CD4-positive, alpha-beta T cell treated with Interferon gamma for 1 hour (primary cell): ENCODE measurements around the gene PFDN5.
A peak's percentile ranks its signal among the peaks of the same experiment; 100 is the strongest.
"Not testable (repeated sequence)": the region's sequence is repeated elsewhere in the genome, so short reads cannot be mapped to it uniquely, and the experiment has no call there.

Experiments
- DNase-seq: peaks from one replicate; pipeline ENCODE4 v3.0.0-alpha.2; 2020

The PFDN5 gene

GRCh38 chr12:53287741-53288216, 7.6 kb upstream of the PFDN5 start:
- DNase-seq = peak; percentile 70

- no peak for DNase-seq
Measured at GRCh38 chr12:53288322-53288721, 7.0 kb upstream of the PFDN5 start.

GRCh38 chr12:53289891-53290290, 5.5 kb upstream of the PFDN5 start:
- no peak for DNase-seq

GRCh38 chr12:53290661-53291060, 4.7 kb upstream of the PFDN5 start:
- DNase-seq = no peak

GRCh38 chr12:53292426-53292825, 2.9 kb upstream of the PFDN5 start:
- DNase-seq = no peak

GRCh38 chr12:53295891-53296219, 513 bp downstream of the PFDN5 start:
- DNase-seq = no peak

- not testable (repeated sequence) for DNase-seq
Measured at GRCh38 chr12:53297106-53297505, 1.8 kb downstream of the PFDN5 start.

GRCh38 chr12:53298164-53298563, 2.8 kb downstream of the PFDN5 start:
- no peak for DNase-seq

GRCh38 chr12:53299101-53299453, 3.7 kb downstream of the PFDN5 start:
- peak; percentile 37 for DNase-seq

GRCh38 chr12:53299454-53300180, 4.3 kb downstream of the PFDN5 start, which contains the start of gene MYG1:
MYG1 (plus strand) TSS chr12:53299695; CDS start chr12:53299738, 43 bp downstream.
- DNase-seq = peak; percentile 84

- DNase-seq = no peak
Measured at GRCh38 chr12:53300187-53300586, 4.8 kb downstream of the PFDN5 start.

- no peak for DNase-seq
Measured at GRCh38 chr12:53302903-53303302, 7.6 kb downstream of the PFDN5 start.

- DNase-seq = no peak
Measured at GRCh38 chr12:53306826-53307225, 11.5 kb downstream of the PFDN5 start.

GRCh38 chr12:53308276-53308675, 12.9 kb downstream of the PFDN5 start:
- no peak for DNase-seq

GRCh38 chr12:53313996-53314395, 18.7 kb downstream of the PFDN5 start:
- no peak for DNase-seq

- DNase-seq = no peak
Measured at GRCh38 chr12:53320352-53321195, 25.2 kb downstream of the PFDN5 start.

GRCh38 chr12:53324113-53324778, 28.9 kb downstream of the PFDN5 start:
- DNase-seq = peak; percentile 36

GRCh38 chr12:53324779-53325510, 29.6 kb downstream of the PFDN5 start:
- DNase-seq = peak; percentile 86

GRCh38 chr12:53325511-53326061, 30.2 kb downstream of the PFDN5 start:
- DNase-seq = no peak

- DNase-seq = no peak
Measured at GRCh38 chr12:53326460-53327185, 31.3 kb downstream of the PFDN5 start.

GRCh38 chr12:53327435-53328042, 32.2 kb downstream of the PFDN5 start:
- DNase-seq = no peak
